ENCODE data around the gene KCNH4.

Gene KCNH4

DNA sequence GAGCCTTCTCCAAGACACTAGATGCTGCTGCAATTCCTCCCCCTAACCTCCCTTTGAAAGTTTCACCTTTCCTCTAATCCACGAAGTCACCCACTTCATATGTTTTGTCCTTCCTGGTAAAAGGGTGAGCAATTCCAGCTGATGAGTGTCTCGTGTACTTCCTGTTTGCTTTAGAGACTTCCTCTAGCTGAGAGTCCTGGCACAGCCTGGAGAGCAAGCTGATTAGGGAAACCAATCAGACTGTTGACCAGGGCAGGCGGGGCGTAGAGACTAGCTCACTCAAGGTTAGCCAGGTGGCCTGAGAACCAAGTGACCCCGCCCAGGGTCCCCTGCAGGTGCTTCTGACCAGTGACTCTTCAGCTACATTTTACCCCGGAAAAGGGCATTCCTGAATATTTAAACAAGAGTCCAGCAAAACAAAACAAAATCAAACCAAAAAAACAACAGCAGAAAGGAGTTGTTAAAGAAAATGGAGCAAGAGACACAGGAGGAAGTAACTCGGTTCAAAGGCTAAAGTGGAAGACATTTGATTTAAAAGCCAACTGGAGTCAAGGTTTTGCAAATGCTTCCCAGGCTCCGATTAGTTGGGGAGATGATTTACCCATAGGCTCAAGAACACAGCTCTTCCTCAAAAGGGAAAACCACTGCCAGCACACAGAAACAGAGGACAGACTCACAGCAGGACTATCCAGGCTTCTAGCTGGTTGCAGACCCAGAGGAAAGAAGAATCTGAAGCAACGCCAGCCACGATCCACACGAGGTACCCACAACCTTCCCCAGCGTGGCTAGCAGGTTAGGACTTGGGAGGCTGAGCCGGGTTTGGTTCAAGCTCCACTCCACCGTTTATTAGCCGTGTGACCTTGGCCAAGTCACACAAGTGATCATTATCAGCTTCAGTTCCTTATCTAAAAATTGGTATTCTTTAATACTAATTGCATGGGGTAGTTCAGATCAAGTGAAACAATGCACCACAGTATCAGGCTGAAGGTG is 45.0 kb downstream of the KCNH4 start:
- no peak overlapping the region for H3K9ac ChIP-seq
- H3K4me1 ChIP-seq (ENCODE audit: low read depth, poor library complexity, severe bottlenecking) = peaks cover 67% of the 10 kb centered on the region
- H3K79me2 ChIP-seq (ENCODE audit: insufficient read depth, low read depth) = peaks cover 76% of the 10 kb centered on the region
- TF ChIP-seq CTCF (conservative IDR thresholded peaks at IDR 0.05; ENCODE audit: low read depth, low read length) = no peak
- H3K27ac ChIP-seq = no peak overlapping the region
- peaks cover 19% of the 10 kb centered on the region; the same call in 1 of the 2 replicates for H4K20me1 ChIP-seq (ENCODE audit: insufficient read depth)
- H3K4me3 ChIP-seq (IDR thresholded peaks at IDR 0.05; ENCODE audit: insufficient read depth, low read depth, low read length) = no peak overlapping the region
- H2AFZ ChIP-seq (ENCODE audit: low read depth) = no peak overlapping the region
- peak overlapping the region; percentile 4; the same call in 1 of the 2 replicates for H3K4me2 ChIP-seq
- H3K27me3 ChIP-seq (ENCODE audit: insufficient read depth, low read depth) = no peaks in the 10 kb centered on the region
- H3K36me3 ChIP-seq (ENCODE audit: insufficient read depth) = no peaks in the 10 kb centered on the region

DNA sequence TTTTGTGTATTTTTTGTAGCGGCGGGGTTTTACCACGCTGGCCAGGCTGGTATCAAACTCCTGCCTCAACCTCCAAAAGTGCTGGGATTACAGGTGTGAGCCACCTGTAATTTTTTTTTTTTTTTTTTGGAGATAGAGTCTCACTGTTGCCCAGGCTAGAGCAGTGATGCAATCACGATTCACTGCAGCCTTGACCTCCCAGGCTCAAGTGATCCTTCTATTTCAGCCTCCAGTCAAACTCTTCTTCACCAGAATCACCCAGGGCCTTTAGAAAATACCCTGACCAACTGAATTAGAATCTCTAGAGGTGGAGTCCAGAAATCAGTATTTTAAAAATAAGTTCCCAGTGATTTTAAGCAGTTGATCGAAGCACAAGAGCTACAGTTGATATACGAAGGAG is 45.8 kb downstream of the KCNH4 start:
- peaks cover 76% of the 10 kb centered on the region for H3K4me1 ChIP-seq (ENCODE audit: low read depth, poor library complexity, severe bottlenecking)
- H3K79me2 ChIP-seq (ENCODE audit: insufficient read depth, low read depth) = peaks cover 74% of the 10 kb centered on the region
- H3K4me3 ChIP-seq (IDR thresholded peaks at IDR 0.05; ENCODE audit: insufficient read depth, low read depth, low read length) = no peak overlapping the region
- no peak overlapping the region for H3K9ac ChIP-seq
- peaks cover 19% of the 10 kb centered on the region; the same call in 1 of the 2 replicates for H4K20me1 ChIP-seq (ENCODE audit: insufficient read depth)
- no peak overlapping the region for H2AFZ ChIP-seq (ENCODE audit: low read depth)
- no peaks in the 10 kb centered on the region for H3K36me3 ChIP-seq (ENCODE audit: insufficient read depth)
- H3K27ac ChIP-seq = no peak overlapping the region; the same call in 1 of the 2 replicates
- H3K4me2 ChIP-seq = peak overlapping the region; percentile 4; the same call in 1 of the 2 replicates
- TF ChIP-seq CTCF (conservative IDR thresholded peaks at IDR 0.05; ENCODE audit: low read depth, low read length) = no peak
- no peaks in the 10 kb centered on the region for H3K27me3 ChIP-seq (ENCODE audit: insufficient read depth, low read depth)

DNA sequence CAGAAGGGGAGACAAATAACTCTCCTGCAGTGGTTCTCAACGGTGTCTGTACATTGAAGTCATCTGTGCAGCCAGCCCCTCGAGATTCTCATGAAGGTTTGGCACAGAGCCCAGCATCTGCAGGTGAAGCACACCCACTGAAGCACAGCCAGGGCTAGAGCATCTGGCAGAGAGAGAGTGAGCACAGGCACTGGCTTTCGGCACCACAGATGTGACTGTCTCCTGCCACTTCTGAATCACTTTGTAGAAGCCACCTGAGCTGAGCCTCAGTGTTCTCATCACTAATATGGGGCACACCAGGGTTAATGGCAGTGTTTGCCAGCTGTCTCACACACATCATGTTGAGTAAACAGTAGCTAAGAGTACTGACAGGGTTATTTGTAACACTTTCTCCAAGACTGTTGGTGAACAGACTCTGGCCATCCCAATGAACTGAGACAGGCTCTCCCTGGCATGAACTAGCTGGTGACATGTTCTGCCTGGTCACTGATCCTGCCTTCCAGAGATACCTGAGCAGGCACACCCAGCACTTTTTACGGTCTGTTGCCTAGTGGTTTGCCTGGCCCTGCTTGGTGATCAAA is 47.4 kb downstream of the KCNH4 start:
- Histone ChIP-seq H2AFZ (ENCODE audit: low read depth) (no peak overlapping the region), H4K20me1 (ENCODE audit: insufficient read depth) (peaks cover 14% of the 10 kb centered on the region; the same call in 1 of the 2 replicates), H3K9ac (no peak overlapping the region), H3K4me3 (IDR thresholded peaks at IDR 0.05; ENCODE audit: insufficient read depth, low read depth, low read length) (no peak overlapping the region), H3K4me1 (ENCODE audit: low read depth, poor library complexity, severe bottlenecking) (peaks cover 89% of the 10 kb centered on the region), H3K27me3 (ENCODE audit: insufficient read depth, low read depth) (no peaks in the 10 kb centered on the region), H3K36me3 (ENCODE audit: insufficient read depth) (no peaks in the 10 kb centered on the region; the same call in 1 of the 2 replicates), H3K27ac (peak overlapping the region; percentile 54), H3K79me2 (ENCODE audit: insufficient read depth, low read depth) (peaks cover 60% of the 10 kb centered on the region), H3K4me2 (peak overlapping the region; percentile 70)
- no peak for TF ChIP-seq CTCF (conservative IDR thresholded peaks at IDR 0.05; ENCODE audit: low read depth, low read length)

DNA sequence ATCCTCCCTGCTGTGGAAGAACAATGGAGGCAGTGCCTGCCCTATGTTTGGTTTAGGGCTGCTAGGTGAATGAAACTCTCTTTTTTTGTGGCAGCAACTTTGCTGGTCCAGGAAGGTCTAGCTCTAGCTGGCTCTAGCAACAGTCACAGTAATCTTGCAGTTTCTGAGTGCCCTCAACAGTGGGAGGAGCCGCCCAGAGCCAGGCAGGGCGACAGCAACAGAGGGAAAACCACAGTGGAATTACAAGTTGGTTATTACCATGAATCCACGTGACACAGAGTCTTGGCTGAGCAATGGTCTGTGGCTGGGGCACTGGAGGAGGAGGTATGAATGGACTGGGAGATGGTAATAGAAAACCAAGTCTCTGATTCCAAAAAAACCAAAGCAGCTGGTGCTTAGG is 48.0 kb downstream of the KCNH4 start:
- Histone ChIP-seq H3K27me3 (ENCODE audit: insufficient read depth, low read depth) (no peaks in the 10 kb centered on the region), H3K9ac (no peak overlapping the region; the same call in 1 of the 2 replicates), H3K4me1 (ENCODE audit: low read depth, poor library complexity, severe bottlenecking) (peaks cover 92% of the 10 kb centered on the region), H3K27ac (peak overlapping the region; percentile 54), H4K20me1 (ENCODE audit: insufficient read depth) (peaks cover 11% of the 10 kb centered on the region; the same call in 1 of the 2 replicates), H3K4me3 (IDR thresholded peaks at IDR 0.05; ENCODE audit: insufficient read depth, low read depth, low read length) (no peak overlapping the region), H3K4me2 (peak overlapping the region; percentile 70), H3K36me3 (ENCODE audit: insufficient read depth) (no peaks in the 10 kb centered on the region; the same call in 1 of the 2 replicates), H2AFZ (ENCODE audit: low read depth) (no peak overlapping the region), H3K79me2 (ENCODE audit: insufficient read depth, low read depth) (peaks cover 54% of the 10 kb centered on the region)
- TF ChIP-seq CTCF (conservative IDR thresholded peaks at IDR 0.05; ENCODE audit: low read depth, low read length) = no peak

Data from KMS-11 (cell line).